Measurements from ENCODE around the gene BARX1.
"Not testable (repeated sequence)": the region's sequence is repeated elsewhere in the genome, so short reads cannot be mapped to it uniquely, and the experiment has no call there.

Gene BARX1

GRCh38 chr9:93950619-93951601 lies 4.2 kb downstream of the BARX1 start:
- no peak for DNase-seq

GRCh38 chr9:93949694-93950449 lies 5.3 kb downstream of the BARX1 start:
- no peak for DNase-seq

GRCh38 chr9:93949073-93949693 lies 6.0 kb downstream of the BARX1 start:
- DNase-seq, result no peak

- no peak for DNase-seq
Measured at GRCh38 chr9:93948441-93949072, 6.6 kb downstream of the BARX1 start.

GRCh38 chr9:93947409-93948070 lies 7.6 kb downstream of the BARX1 start:
- no peak for DNase-seq

GRCh38 chr9:93946338-93946712 lies 8.8 kb downstream of the BARX1 start:
- no peak for DNase-seq

- no peak for DNase-seq
Measured at GRCh38 chr9:93945400-93946337, 9.5 kb downstream of the BARX1 start.

GRCh38 chr9:93944011-93944410 lies 11.1 kb downstream of the BARX1 start:
- no peak for DNase-seq

- DNase-seq, result no peak
Measured at GRCh38 chr9:93942161-93942560, 13.0 kb downstream of the BARX1 start.

GRCh38 chr9:93941493-93941892 lies 13.7 kb downstream of the BARX1 start:
- no peak for DNase-seq

GRCh38 chr9:93940951-93941350 lies 14.2 kb downstream of the BARX1 start:
- DNase-seq, result no peak

- DNase-seq, result not testable (repeated sequence)
Measured at GRCh38 chr9:93939589-93939988, 15.6 kb downstream of the BARX1 start.

- no peak for DNase-seq
Measured at GRCh38 chr9:93937193-93937592, 18.0 kb downstream of the BARX1 start.

GRCh38 chr9:93931905-93932304 lies 23.2 kb downstream of the BARX1 start:
- no peak for DNase-seq

GRCh38 chr9:93930070-93930469 lies 25.1 kb downstream of the BARX1 start:
- DNase-seq, result no peak

- no peak for DNase-seq
Measured at GRCh38 chr9:93929231-93929630, 25.9 kb downstream of the BARX1 start.

- no peak for DNase-seq
Measured at GRCh38 chr9:93922535-93922934, 32.6 kb downstream of the BARX1 start.

GRCh38 chr9:93920131-93920800 lies 34.9 kb downstream of the BARX1 start:
- DNase-seq, result no peak

GRCh38 chr9:93918061-93918460 lies 37.1 kb downstream of the BARX1 start:
- DNase-seq, result no peak

GRCh38 chr9:93917121-93917853 lies 37.9 kb downstream of the BARX1 start:
- DNase-seq, result no peak
